UCSD-AML1 (cell line): ENCODE results near the gene PHLPP2.
"Not testable (repeated sequence)": the region's sequence is repeated elsewhere in the genome, so short reads cannot be mapped to it uniquely, and the experiment has no call there.

ENCODE experiments used
- DNase-seq: peaks from one replicate; lab custom pipeline; 2025; ENCODE audit not compliant: unreplicated experiment; lab: John Stamatoyannopoulos, UW

The PHLPP2 gene

GRCh38 chr16:71625113-71625850 is 99.2 kb downstream of the PHLPP2 start:
- DNase-seq: no peak

GRCh38 chr16:71623597-71623996 is 100.9 kb downstream of the PHLPP2 start:
- no peak for DNase-seq

GRCh38 chr16:71622088-71622487 is 102.4 kb downstream of the PHLPP2 start:
- DNase-seq: no peak

GRCh38 chr16:71618429-71618828 is 106.1 kb downstream of the PHLPP2 start:
- no peak for DNase-seq

- DNase-seq: not testable (repeated sequence)
These were observed 109.5 kb downstream of the PHLPP2 start for GRCh38 chr16:71614956-71615355.

GRCh38 chr16:71610936-71611871 is 113.3 kb downstream of the PHLPP2 start:
- DNase-seq: peak; percentile 64

GRCh38 chr16:71610447-71610846 is 114.1 kb downstream of the PHLPP2 start:
- no peak for DNase-seq

GRCh38 chr16:71609066-71609465 is 115.4 kb downstream of the PHLPP2 start:
- DNase-seq: no peak

- DNase-seq: no peak
These were observed 123.7 kb downstream of the PHLPP2 start for GRCh38 chr16:71600822-71601221.

- not testable (repeated sequence) for DNase-seq
These were observed 126.1 kb downstream of the PHLPP2 start for GRCh38 chr16:71598426-71598825.

- not testable (repeated sequence) for DNase-seq
These were observed 129.1 kb downstream of the PHLPP2 start for GRCh38 chr16:71595340-71595826.
